ENCODE data around the gene IL1F10. TPM values are rescaled to one million over a fixed set of nuclear protein-coding genes. Genes with fewer than 3 reads are reported as not detected.

The IL1F10 gene
- total and polyA plus RNA-seq, 2 of the 13 experiments (the other 11 are each of a cell fraction or from before 2014, with no cell fraction given) = not detected

DNA sequence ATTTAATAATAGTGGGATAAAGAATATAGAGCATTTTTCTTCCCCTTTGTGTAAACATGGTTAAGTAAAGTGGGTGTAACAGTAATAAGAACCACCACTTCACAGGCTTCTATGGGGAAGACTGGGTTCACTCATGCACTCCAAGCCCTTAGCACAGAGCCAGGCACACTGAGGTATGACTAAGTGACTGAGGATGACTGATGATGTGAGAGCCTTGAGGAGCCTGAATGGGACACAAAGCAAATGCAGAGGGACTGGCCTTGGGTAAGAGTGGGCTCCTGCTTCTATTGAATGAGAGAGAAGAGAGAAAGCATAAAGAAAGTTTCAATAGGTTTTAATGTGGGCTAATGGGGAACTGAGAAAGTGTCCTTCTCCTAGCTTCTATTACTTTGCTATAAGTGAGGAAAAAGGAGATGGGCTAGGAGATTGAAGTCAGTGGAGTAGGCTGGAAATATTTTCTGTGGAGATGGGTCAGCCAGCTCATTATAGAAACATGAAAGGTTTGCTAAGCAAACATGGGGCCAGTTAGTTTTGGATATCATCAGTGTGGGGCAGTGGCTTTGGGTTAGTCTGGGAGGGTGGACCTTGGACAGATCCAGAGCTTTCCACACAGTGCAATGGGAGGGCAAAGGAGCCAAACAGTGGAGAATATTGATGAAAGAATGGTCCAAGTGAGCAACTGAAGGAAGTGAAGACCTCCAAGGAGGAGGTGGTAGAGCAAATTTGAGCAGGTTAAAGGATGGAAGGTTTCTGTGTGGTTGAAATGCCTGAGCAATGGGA is 20.6 kb downstream of the IL1F10 start (continued):
- no peak for TF ChIP-seq MEIS1 (CRISPR knock-in tag; IDR thresholded peaks at IDR 0.05; ENCODE audit: borderline replicate concordance)
- TF ChIP-seq, protein P1, sequence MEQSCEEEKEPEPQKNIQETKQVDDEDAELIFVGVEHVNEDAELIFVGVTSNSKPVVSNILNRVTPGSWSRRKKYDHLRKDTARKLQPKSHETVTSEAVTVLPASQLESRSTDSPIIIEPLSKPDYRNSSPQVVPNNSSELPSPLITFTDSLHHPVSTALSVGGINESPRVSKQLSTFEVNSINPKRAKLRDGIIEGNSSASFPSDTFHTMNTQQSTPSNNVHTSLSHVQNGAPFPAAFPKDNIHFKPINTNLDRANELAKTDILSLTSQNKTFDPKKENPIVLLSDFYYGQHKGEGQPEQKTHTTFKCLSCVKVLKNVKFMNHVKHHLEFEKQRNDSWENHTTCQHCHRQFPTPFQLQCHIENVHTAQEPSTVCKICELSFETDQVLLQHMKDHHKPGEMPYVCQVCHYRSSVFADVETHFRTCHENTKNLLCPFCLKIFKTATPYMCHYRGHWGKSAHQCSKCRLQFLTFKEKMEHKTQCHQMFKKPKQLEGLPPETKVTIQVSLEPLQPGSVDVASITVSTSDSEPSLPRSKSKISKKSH (CRISPR knock-in tag; IDR thresholded peaks at IDR 0.05; ENCODE audit: borderline replicate concordance) = no peak
- TF ChIP-seq, protein P2, sequence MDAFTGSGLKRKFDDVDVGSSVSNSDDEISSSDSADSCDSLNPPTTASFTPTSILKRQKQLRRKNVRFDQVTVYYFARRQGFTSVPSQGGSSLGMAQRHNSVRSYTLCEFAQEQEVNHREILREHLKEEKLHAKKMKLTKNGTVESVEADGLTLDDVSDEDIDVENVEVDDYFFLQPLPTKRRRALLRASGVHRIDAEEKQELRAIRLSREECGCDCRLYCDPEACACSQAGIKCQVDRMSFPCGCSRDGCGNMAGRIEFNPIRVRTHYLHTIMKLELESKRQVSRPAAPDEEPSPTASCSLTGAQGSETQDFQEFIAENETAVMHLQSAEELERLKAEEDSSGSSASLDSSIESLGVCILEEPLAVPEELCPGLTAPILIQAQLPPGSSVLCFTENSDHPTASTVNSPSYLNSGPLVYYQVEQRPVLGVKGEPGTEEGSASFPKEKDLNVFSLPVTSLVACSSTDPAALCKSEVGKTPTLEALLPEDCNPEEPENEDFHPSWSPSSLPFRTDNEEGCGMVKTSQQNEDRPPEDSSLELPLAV (CRISPR knock-in tag; conservative IDR thresholded peaks at IDR 0.05; ENCODE audit: low read depth) = no peak
- TF ChIP-seq, protein P3, sequence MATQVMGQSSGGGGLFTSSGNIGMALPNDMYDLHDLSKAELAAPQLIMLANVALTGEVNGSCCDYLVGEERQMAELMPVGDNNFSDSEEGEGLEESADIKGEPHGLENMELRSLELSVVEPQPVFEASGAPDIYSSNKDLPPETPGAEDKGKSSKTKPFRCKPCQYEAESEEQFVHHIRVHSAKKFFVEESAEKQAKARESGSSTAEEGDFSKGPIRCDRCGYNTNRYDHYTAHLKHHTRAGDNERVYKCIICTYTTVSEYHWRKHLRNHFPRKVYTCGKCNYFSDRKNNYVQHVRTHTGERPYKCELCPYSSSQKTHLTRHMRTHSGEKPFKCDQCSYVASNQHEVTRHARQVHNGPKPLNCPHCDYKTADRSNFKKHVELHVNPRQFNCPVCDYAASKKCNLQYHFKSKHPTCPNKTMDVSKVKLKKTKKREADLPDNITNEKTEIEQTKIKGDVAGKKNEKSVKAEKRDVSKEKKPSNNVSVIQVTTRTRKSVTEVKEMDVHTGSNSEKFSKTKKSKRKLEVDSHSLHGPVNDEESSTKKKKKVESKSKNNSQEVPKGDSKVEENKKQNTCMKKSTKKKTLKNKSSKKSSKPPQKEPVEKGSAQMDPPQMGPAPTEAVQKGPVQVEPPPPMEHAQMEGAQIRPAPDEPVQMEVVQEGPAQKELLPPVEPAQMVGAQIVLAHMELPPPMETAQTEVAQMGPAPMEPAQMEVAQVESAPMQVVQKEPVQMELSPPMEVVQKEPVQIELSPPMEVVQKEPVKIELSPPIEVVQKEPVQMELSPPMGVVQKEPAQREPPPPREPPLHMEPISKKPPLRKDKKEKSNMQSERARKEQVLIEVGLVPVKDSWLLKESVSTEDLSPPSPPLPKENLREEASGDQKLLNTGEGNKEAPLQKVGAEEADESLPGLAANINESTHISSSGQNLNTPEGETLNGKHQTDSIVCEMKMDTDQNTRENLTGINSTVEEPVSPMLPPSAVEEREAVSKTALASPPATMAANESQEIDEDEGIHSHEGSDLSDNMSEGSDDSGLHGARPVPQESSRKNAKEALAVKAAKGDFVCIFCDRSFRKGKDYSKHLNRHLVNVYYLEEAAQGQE (IDR thresholded peaks at IDR 0.05; ENCODE audit: borderline replicate concordance in 1 of 2, low read depth in 1 of 2, low read length in 2 of 2) = peak; percentile 23 to 88
- no peak for TF ChIP-seq GPN1 (CRISPR knock-in tag; IDR thresholded peaks at IDR 0.05; ENCODE audit: borderline replicate concordance)
- TF ChIP-seq TSC22D2 (CRISPR knock-in tag; IDR thresholded peaks at IDR 0.05; ENCODE audit: borderline replicate concordance) = no peak
- peak; percentile 77 for TF ChIP-seq SAP130 (CRISPR knock-in tag; IDR thresholded peaks at IDR 0.05; ENCODE audit: low read depth)
- TF ChIP-seq, protein P4, sequence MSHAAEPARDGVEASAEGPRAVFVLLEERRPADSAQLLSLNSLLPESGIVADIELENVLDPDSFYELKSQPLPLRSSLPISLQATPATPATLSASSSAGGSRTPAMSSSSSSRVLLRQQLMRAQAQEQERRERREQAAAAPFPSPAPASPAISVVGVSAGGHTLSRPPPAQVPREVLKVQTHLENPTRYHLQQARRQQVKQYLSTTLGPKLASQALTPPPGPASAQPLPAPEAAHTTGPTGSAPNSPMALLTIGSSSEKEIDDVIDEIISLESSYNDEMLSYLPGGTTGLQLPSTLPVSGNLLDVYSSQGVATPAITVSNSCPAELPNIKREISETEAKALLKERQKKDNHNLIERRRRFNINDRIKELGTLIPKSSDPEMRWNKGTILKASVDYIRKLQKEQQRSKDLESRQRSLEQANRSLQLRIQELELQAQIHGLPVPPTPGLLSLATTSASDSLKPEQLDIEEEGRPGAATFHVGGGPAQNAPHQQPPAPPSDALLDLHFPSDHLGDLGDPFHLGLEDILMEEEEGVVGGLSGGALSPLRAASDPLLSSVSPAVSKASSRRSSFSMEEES (CRISPR knock-in tag; IDR thresholded peaks at IDR 0.05) = peak; percentile 40; the same call in 1 of the 2 replicates
- TF ChIP-seq, protein P5, sequence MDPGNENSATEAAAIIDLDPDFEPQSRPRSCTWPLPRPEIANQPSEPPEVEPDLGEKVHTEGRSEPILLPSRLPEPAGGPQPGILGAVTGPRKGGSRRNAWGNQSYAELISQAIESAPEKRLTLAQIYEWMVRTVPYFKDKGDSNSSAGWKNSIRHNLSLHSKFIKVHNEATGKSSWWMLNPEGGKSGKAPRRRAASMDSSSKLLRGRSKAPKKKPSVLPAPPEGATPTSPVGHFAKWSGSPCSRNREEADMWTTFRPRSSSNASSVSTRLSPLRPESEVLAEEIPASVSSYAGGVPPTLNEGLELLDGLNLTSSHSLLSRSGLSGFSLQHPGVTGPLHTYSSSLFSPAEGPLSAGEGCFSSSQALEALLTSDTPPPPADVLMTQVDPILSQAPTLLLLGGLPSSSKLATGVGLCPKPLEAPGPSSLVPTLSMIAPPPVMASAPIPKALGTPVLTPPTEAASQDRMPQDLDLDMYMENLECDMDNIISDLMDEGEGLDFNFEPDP (CRISPR knock-in tag; conservative IDR thresholded peaks at IDR 0.05) = no peak
- TF ChIP-seq, protein P6, sequence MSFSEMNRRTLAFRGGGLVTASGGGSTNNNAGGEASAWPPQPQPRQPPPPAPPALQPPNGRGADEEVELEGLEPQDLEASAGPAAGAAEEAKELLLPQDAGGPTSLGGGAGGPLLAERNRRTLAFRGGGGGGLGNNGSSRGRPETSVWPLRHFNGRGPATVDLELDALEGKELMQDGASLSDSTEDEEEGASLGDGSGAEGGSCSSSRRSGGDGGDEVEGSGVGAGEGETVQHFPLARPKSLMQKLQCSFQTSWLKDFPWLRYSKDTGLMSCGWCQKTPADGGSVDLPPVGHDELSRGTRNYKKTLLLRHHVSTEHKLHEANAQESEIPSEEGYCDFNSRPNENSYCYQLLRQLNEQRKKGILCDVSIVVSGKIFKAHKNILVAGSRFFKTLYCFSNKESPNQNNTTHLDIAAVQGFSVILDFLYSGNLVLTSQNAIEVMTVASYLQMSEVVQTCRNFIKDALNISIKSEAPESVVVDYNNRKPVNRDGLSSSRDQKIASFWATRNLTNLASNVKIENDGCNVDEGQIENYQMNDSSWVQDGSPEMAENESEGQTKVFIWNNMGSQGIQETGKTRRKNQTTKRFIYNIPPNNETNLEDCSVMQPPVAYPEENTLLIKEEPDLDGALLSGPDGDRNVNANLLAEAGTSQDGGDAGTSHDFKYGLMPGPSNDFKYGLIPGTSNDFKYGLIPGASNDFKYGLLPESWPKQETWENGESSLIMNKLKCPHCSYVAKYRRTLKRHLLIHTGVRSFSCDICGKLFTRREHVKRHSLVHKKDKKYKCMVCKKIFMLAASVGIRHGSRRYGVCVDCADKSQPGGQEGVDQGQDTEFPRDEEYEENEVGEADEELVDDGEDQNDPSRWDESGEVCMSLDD (CRISPR knock-in tag; IDR thresholded peaks at IDR 0.05; ENCODE audit: borderline replicate concordance) = no peak
- TF ChIP-seq, protein P7, sequence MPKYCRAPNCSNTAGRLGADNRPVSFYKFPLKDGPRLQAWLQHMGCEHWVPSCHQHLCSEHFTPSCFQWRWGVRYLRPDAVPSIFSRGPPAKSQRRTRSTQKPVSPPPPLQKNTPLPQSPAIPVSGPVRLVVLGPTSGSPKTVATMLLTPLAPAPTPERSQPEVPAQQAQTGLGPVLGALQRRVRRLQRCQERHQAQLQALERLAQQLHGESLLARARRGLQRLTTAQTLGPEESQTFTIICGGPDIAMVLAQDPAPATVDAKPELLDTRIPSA (CRISPR knock-in tag; IDR thresholded peaks at IDR 0.05; ENCODE audit: borderline replicate concordance) = no peak
- no peak for TF ChIP-seq GTF2F1 (IDR thresholded peaks at IDR 0.05; ENCODE audit: low read length)

All from HepG2 (cell line).